K562 (cell line): ENCODE measurements around the gene SREBF1. TPM values are rescaled to one million over a fixed set of nuclear protein-coding genes. Genes with fewer than 3 reads are reported as not detected.

ENCODE experiments used
- ATF4 ChIP-seq: fragments of 450-650 bp; formaldehyde crosslinking; IDR thresholded peaks from 2 replicates; pipeline ENCODE4 v1.4.0; 2022; ENCODE audit warnings: mild to moderate bottlenecking, moderate library complexity
- BCL6 ChIP-seq: fragments of 250-450 bp; sonication (Bioruptor Pico); IDR thresholded peaks from 2 replicates; pipeline ENCODE4 v1.4.0; 2020
- CHCHD3 ChIP-seq: fragments of 250-450 bp; sonication (Bioruptor Pico); IDR thresholded peaks from 2 replicates; pipeline ENCODE4 v2.1.2; 2022; ENCODE audit warnings: mild to moderate bottlenecking
- CTBP1 ChIP-seq: fragments of 450-650 bp; IDR thresholded peaks from 2 replicates; pipeline ENCODE4 v1.6.1; 2016; ENCODE audit warnings: borderline replicate concordance
- FOXK2 ChIP-seq, 2 experiments: fragments of 450-650 bp; IDR thresholded peaks in 1 of 2; conservative IDR thresholded peaks in 1 of 2; 2 replicates each; pipeline ENCODE4 v1.6.1; 2016; ENCODE audit warnings: low read depth in 2 of 2, mild to moderate bottlenecking in 1 of 2
- GTF3C2 ChIP-seq: IDR thresholded peaks from 3 replicates; pipeline ENCODE4 v1.6.1; 2011; ENCODE audit warnings: borderline replicate concordance, mild to moderate bottlenecking, moderate library complexity; ENCODE audit not compliant: insufficient read length; ENCODE audit errors: extremely low read depth
- NFRKB ChIP-seq: fragments of 450-650 bp; IDR thresholded peaks from 2 replicates; pipeline ENCODE4 v1.6.1; 2016; ENCODE audit warnings: low read depth
- PCBP1 ChIP-seq: fragments of 200-400 bp; formaldehyde crosslinking; IDR thresholded peaks from 2 replicates; pipeline ENCODE4 v1.6.1; 2018; ENCODE audit warnings: mild to moderate bottlenecking, low read depth, low read length; ENCODE audit not compliant: poor library complexity, severe bottlenecking
- SIX5 ChIP-seq, 2 experiments: IDR thresholded peaks; 2 replicates each; pipeline ENCODE4 v1.6.1; 2011; ENCODE audit warnings: low read length in 2 of 2, borderline replicate concordance in 1 of 2, low read depth in 1 of 2, mild to moderate bottlenecking in 1 of 2, moderate library complexity in 1 of 2; ENCODE audit not compliant: insufficient read depth in 1 of 2
- ZKSCAN1 ChIP-seq: fragments of 150-350 bp; IDR thresholded peaks from 2 replicates; pipeline ENCODE4 v1.6.1; 2016; ENCODE audit warnings: low read depth, low read length
- ZNF217 ChIP-seq: sonication (generic); formaldehyde crosslinking; IDR thresholded peaks from 2 replicates; pipeline ENCODE4 v1.8.0; 2022; ENCODE audit warnings: mild to moderate bottlenecking, missing genetic modification reagents
- ZNF280B ChIP-seq: fragments of 250-450 bp; sonication (Bioruptor Pico); IDR thresholded peaks from 2 replicates; pipeline ENCODE4 v1.5.1; 2021; ENCODE audit warnings: mild to moderate bottlenecking
- polyA plus RNA-seq, 8 experiments: library from polyadenylated mRNA; depleted of rRNA in 4 of 8; stranded (reverse) in 5 of 8; unstranded in 3 of 8; fragments of >200 nt; fragmentation: Nextera tagmentation in 2 of 8; fragmentation: Illumina TruSeq in 1 of 8; extraction: Ambion mirVana in 2 of 8; extraction: Trizol in 1 of 8; gene quantifications; 2 replicates each; pipeline versions ENCODE4 v1.2.1 to v1.2.3, GENCODE V29; 2011 to 2014; ENCODE audit warnings: inconsistent platforms in 1 of 8, missing spikeins in 1 of 8
- total RNA-seq, 7 experiments: library from RNA; depleted of rRNA in 6 of 7; stranded (reverse); fragments of >200 nt in 6 of 7; fragmentation: Illumina TruSeq in 2 of 7; extraction: Trizol in 2 of 7; gene quantifications; 2 replicates each; pipeline versions ENCODE4 v1.2.1 to v1.2.3, GENCODE V29; 2011 to 2021; ENCODE audit warnings: low replicate concordance in 1 of 7

The SREBF1 gene
- total and polyA plus RNA-seq, 9 of the 15 experiments (the other 6 are each of a cell fraction or from before 2014, with no cell fraction given) = 1.6 to 169 (median 69.4) TPM

GRCh38 chr17:17836818-17837379, at the start of gene SREBF1 (continued):
- no peak for TF ChIP-seq FOXK2 (conservative IDR thresholded peaks at IDR 0.05 in 1 of 2, IDR thresholded peaks at IDR 0.05 in 1 of 2; ENCODE audit: low read depth in 2 of 2)
- no peak for TF ChIP-seq ZKSCAN1
- no peak for TF ChIP-seq CHCHD3 (CRISPR knock-in tag)
- no peak for TF ChIP-seq ZNF280B
- TF ChIP-seq PCBP1 = peak; percentile 53
- peak; percentile 18 for TF ChIP-seq GTF3C2
- TF ChIP-seq NFRKB = peak; percentile 68; the same call in 1 of the 2 replicates
- no peak for TF ChIP-seq BCL6 (CRISPR knock-in tag)
- no peak for TF ChIP-seq ZNF217 (CRISPR knock-in tag)
- TF ChIP-seq SIX5 (IDR thresholded peaks at IDR 0.05; ENCODE audit: borderline replicate concordance in 1 of 2, insufficient read depth in 1 of 2, low read depth in 1 of 2, low read length in 2 of 2) = no peak
- TF ChIP-seq ATF4 = 0 out of 2 replicates have a peak, but pooled peaks have one; percentile 72
- no peak for TF ChIP-seq CTBP1
